HepG2 (cell line): ENCODE measurements around the gene OCSTAMP. TPM values are rescaled to one million over a fixed set of nuclear protein-coding genes. Genes with fewer than 3 reads are reported as not detected.
A peak's percentile ranks its signal among the peaks of the same experiment; 100 is the strongest.

Experiments
- DMAP1 ChIP-seq: IDR thresholded peaks from 2 replicates; pipeline ENCODE4 v1.6.1; 2016
- ELF3 ChIP-seq: IDR thresholded peaks from 2 replicates; pipeline ENCODE4 v1.6.1; 2016; ENCODE audit warnings: missing genetic modification reagents, missing compliant biosample characterization
- FOSL2 ChIP-seq: sonication (generic); formaldehyde crosslinking; IDR thresholded peaks from 2 replicates; pipeline ENCODE4 v1.4.0; 2020; ENCODE audit warnings: missing genetic modification reagents
- FOXA3 ChIP-seq: IDR thresholded peaks from 2 replicates; pipeline ENCODE4 v1.6.1; 2016; ENCODE audit warnings: missing genetic modification reagents, missing compliant biosample characterization
- JUND ChIP-seq: sonication (generic); formaldehyde crosslinking; IDR thresholded peaks from 2 replicates; pipeline ENCODE4 v1.8.0; 2022; ENCODE audit warnings: mild to moderate bottlenecking, missing genetic modification reagents
- KDM5B ChIP-seq: sonication (generic); formaldehyde crosslinking; IDR thresholded peaks from 2 replicates; pipeline ENCODE4 v1.4.0; 2020; ENCODE audit warnings: missing genetic modification reagents, mild to moderate bottlenecking, borderline replicate concordance
- MED13 ChIP-seq: sonication (generic); formaldehyde crosslinking; IDR thresholded peaks from 2 replicates; pipeline ENCODE4 v1.5.0; 2020; ENCODE audit warnings: missing genetic modification reagents
- MIXL1 ChIP-seq: IDR thresholded peaks from 2 replicates; pipeline ENCODE4 v1.6.1; 2016
- MXD4 ChIP-seq: IDR thresholded peaks from 2 replicates; pipeline ENCODE4 v1.6.1; 2016; ENCODE audit warnings: mild to moderate bottlenecking, missing biosample characterization, missing genetic modification reagents
- RFXANK ChIP-seq: IDR thresholded peaks from 2 replicates; pipeline ENCODE4 v1.6.1; 2016
- TAF15 ChIP-seq: fragments of 200-400 bp; formaldehyde crosslinking; IDR thresholded peaks from one replicate; pipeline ENCODE4 v1.6.1; 2018; ENCODE audit warnings: mild to moderate bottlenecking, low read depth, low read length; ENCODE audit not compliant: poor library complexity, severe bottlenecking
- ZNF274 ChIP-seq: sonication (generic); formaldehyde crosslinking; IDR thresholded peaks from 2 replicates; pipeline ENCODE4 v1.5.1; 2020; ENCODE audit warnings: mild to moderate bottlenecking, missing genetic modification reagents
- ZNF441 ChIP-seq: sonication (generic); formaldehyde crosslinking; IDR thresholded peaks from 2 replicates; pipeline ENCODE4 v1.7.0; 2021; ENCODE audit warnings: missing genetic modification reagents, borderline replicate concordance
- ZNF564 ChIP-seq: sonication (generic); formaldehyde crosslinking; IDR thresholded peaks from 2 replicates; pipeline ENCODE4 v1.8.1; 2023; ENCODE audit warnings: mild to moderate bottlenecking, missing genetic modification reagents
- ZNF619 ChIP-seq: sonication (generic); formaldehyde crosslinking; IDR thresholded peaks from 2 replicates; pipeline ENCODE4 v1.4.0; 2020; ENCODE audit warnings: mild to moderate bottlenecking, missing genetic modification reagents
- polyA plus RNA-seq, 8 experiments: library from polyadenylated mRNA; depleted of rRNA in 3 of 8; stranded (reverse) in 7 of 8; unstranded in 1 of 8; fragments of >200 nt; fragmentation: Illumina TruSeq in 4 of 8; extraction: Trizol in 4 of 8; gene quantifications; 2 replicates each; pipeline versions ENCODE4 v1.2.1 to v1.2.3, GENCODE V29; 2011 to 2016; ENCODE audit warnings: low read depth in 4 of 8, missing spikeins in 1 of 8, mixed read lengths in 1 of 8; ENCODE audit not compliant: insufficient read depth in 1 of 8
- total RNA-seq, 5 experiments: library from RNA; depleted of rRNA; stranded (reverse); fragments of >200 nt; fragmentation: Illumina TruSeq; extraction: Trizol; gene quantifications; 2 replicates each; pipeline ENCODE4 v1.2.3, GENCODE V29; 2016; ENCODE audit warnings: low read depth in 1 of 5
- TF ChIP-seq, protein P1 (sequence below): sonication (generic); formaldehyde crosslinking; IDR thresholded peaks from 2 replicates; pipeline ENCODE4 v1.5.0; 2020; ENCODE audit warnings: mild to moderate bottlenecking, missing genetic modification reagents
- TF ChIP-seq, protein P2 (sequence below): sonication (generic); formaldehyde crosslinking; IDR thresholded peaks from 2 replicates; pipeline ENCODE4 v1.5.1; 2020; ENCODE audit warnings: mild to moderate bottlenecking, moderate library complexity, missing genetic modification reagents
- TF ChIP-seq, protein P3 (sequence below): sonication (generic); formaldehyde crosslinking; IDR thresholded peaks from 2 replicates; pipeline ENCODE4 v1.8.1; 2022; ENCODE audit warnings: low read depth, mild to moderate bottlenecking, missing genetic modification reagents
- TF ChIP-seq, protein P4 (sequence below): IDR thresholded peaks from 2 replicates; pipeline ENCODE4 v1.6.1; 2012; ENCODE audit warnings: low read depth, low read length, improper control_type of control experiment
- TF ChIP-seq, protein P5 (sequence below): sonication (generic); formaldehyde crosslinking; IDR thresholded peaks from 2 replicates; pipeline ENCODE4 v1.5.1; 2020; ENCODE audit warnings: missing genetic modification reagents, mild to moderate bottlenecking, borderline replicate concordance

OCSTAMP gene
- total and polyA plus RNA-seq, 2 of the 13 experiments (the other 11 are each of a cell fraction or from before 2014, with no cell fraction given) = not detected

DNA sequence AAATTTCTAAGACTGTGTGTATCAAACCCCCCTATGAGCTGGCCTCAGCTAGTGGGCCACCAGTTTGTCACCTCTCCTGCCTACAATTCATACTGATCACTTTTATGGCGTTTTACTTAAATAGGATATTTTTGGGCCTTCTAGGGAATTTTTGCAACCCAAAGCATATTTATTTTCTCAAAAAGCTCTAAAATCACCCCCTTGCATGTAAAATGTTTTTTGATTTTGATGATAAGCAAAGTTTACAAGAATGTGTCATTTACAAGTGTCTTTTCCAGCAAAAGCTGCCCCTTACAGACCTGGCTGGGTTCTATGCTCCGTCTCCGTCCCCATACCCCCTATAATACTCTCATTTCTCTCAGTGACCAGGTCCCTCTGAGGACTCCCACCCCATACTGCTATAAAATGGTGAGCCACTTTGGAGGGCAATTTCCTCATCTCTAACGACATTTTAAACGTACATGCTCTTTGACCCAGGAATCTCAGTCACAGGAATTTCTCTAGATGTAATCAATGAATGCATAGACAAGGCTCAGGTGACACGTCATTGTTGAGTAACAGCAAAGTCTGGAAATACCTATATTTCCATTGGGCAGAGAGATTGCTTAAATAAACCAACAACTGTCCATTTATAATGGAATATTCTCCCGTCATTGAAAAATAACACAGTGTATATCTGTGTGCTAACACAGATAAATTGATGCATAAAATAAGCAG lies 13.9 kb upstream of the OCSTAMP start (continued):
- TF ChIP-seq, protein P1, sequence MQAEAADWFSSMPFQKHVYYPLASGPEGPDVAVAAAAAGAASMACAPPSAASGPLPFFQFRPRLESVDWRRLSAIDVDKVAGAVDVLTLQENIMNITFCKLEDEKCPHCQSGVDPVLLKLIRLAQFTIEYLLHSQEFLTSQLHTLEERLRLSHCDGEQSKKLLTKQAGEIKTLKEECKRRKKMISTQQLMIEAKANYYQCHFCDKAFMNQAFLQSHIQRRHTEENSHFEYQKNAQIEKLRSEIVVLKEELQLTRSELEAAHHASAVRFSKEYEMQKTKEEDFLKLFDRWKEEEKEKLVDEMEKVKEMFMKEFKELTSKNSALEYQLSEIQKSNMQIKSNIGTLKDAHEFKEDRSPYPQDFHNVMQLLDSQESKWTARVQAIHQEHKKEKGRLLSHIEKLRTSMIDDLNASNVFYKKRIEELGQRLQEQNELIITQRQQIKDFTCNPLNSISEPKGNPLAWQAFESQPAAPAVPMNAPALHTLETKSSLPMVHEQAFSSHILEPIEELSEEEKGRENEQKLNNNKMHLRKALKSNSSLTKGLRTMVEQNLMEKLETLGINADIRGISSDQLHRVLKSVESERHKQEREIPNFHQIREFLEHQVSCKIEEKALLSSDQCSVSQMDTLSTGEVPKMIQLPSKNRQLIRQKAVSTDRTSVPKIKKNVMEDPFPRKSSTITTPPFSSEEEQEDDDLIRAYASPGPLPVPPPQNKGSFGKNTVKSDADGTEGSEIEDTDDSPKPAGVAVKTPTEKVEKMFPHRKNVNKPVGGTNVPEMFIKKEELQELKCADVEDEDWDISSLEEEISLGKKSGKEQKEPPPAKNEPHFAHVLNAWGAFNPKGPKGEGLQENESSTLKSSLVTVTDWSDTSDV (CRISPR knock-in tag) = no peak
- TF ChIP-seq FOXA3 (CRISPR knock-in tag) (peak; percentile 65), ELF3 (peak; percentile 74), FOSL2 (CRISPR knock-in tag) (peak; percentile 65), ZNF274 (CRISPR knock-in tag) (no peak), ZNF441 (0 out of 2 replicates have a peak, but pooled peaks have one; percentile 11), MED13 (CRISPR knock-in tag) (no peak), MXD4 (CRISPR knock-in tag) (0 out of 2 replicates have a peak, but pooled peaks have one; percentile 4), ZNF619 (CRISPR knock-in tag) (no peak), DMAP1 (peak; percentile 34; the same call in 1 of the 2 replicates), RFXANK (CRISPR knock-in tag) (0 out of 2 replicates have a peak, but pooled peaks have one; percentile 54), TAF15 (no peak), KDM5B (no peak), MIXL1 (CRISPR knock-in tag) (0 out of 2 replicates have a peak, but pooled peaks have one; percentile 10), ZNF564 (no peak), JUND (no peak)
- TF ChIP-seq, protein P2, sequence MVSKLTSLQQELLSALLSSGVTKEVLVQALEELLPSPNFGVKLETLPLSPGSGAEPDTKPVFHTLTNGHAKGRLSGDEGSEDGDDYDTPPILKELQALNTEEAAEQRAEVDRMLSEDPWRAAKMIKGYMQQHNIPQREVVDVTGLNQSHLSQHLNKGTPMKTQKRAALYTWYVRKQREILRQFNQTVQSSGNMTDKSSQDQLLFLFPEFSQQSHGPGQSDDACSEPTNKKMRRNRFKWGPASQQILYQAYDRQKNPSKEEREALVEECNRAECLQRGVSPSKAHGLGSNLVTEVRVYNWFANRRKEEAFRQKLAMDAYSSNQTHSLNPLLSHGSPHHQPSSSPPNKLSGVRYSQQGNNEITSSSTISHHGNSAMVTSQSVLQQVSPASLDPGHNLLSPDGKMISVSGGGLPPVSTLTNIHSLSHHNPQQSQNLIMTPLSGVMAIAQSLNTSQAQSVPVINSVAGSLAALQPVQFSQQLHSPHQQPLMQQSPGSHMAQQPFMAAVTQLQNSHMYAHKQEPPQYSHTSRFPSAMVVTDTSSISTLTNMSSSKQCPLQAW (CRISPR knock-in tag) = no peak
- TF ChIP-seq, protein P3, sequence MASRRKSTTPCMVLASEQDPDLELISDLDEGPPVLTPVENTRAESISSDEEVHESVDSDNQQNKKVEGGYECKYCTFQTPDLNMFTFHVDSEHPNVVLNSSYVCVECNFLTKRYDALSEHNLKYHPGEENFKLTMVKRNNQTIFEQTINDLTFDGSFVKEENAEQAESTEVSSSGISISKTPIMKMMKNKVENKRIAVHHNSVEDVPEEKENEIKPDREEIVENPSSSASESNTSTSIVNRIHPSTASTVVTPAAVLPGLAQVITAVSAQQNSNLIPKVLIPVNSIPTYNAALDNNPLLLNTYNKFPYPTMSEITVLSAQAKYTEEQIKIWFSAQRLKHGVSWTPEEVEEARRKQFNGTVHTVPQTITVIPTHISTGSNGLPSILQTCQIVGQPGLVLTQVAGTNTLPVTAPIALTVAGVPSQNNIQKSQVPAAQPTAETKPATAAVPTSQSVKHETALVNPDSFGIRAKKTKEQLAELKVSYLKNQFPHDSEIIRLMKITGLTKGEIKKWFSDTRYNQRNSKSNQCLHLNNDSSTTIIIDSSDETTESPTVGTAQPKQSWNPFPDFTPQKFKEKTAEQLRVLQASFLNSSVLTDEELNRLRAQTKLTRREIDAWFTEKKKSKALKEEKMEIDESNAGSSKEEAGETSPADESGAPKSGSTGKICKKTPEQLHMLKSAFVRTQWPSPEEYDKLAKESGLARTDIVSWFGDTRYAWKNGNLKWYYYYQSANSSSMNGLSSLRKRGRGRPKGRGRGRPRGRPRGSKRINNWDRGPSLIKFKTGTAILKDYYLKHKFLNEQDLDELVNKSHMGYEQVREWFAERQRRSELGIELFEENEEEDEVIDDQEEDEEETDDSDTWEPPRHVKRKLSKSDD = peak; percentile 79
- TF ChIP-seq, protein P4, sequence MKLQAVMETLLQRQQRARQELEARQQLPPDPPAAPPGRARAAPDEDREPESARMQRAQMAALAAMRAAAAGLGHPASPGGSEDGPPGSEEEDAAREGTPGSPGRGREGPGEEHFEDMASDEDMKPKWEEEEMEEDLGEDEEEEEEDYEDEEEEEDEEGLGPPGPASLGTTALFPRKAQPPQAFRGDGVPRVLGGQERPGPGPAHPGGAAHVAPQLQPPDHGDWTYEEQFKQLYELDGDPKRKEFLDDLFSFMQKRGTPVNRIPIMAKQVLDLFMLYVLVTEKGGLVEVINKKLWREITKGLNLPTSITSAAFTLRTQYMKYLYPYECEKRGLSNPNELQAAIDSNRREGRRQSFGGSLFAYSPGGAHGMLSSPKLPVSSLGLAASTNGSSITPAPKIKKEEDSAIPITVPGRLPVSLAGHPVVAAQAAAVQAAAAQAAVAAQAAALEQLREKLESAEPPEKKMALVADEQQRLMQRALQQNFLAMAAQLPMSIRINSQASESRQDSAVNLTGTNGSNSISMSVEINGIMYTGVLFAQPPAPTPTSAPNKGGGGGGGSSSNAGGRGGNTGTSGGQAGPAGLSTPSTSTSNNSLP = peak; percentile 88
- TF ChIP-seq, protein P5, sequence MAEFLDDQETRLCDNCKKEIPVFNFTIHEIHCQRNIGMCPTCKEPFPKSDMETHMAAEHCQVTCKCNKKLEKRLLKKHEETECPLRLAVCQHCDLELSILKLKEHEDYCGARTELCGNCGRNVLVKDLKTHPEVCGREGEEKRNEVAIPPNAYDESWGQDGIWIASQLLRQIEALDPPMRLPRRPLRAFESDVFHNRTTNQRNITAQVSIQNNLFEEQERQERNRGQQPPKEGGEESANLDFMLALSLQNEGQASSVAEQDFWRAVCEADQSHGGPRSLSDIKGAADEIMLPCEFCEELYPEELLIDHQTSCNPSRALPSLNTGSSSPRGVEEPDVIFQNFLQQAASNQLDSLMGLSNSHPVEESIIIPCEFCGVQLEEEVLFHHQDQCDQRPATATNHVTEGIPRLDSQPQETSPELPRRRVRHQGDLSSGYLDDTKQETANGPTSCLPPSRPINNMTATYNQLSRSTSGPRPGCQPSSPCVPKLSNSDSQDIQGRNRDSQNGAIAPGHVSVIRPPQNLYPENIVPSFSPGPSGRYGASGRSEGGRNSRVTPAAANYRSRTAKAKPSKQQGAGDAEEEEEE (CRISPR knock-in tag) = no peak
